Naive thymus-derived CD8-positive, alpha-beta T cell (primary cell): Measurements from ENCODE around the gene DDA1. TPM values are rescaled to one million over a fixed set of nuclear protein-coding genes. Genes with fewer than 3 reads are reported as not detected.
"Not testable (repeated sequence)": the region's sequence is repeated elsewhere in the genome, so short reads cannot be mapped to it uniquely, and the experiment has no call there.

ENCODE experiments used
- ATAC-seq, 2 donors: fragments of 150-1000 bp; cut with Tn5 transposase in 1 of 2; sonication (Bioruptor Pico), chemical (Tn5 transposase) in 1 of 2; 1 replicate in 1 of 2; 2 replicates in 1 of 2; pipeline ENCODE4 v1.10.0; 2021; ENCODE audit warnings: mild to moderate bottlenecking in 2 of 2, moderate library complexity in 2 of 2
- POLR2A ChIA-PET: fragments of 350-600 bp; sonication (Branson Sonifier 250); formaldehyde crosslinking; loops from one replicate; lab custom pipeline; 2021; ENCODE audit warnings: antibody characterized with exemption; lab: Charles Lee
- DNase-seq, 10 donors: peaks; one replicate each; pipeline versions ENCODE4 v3.0.0 to v3.0.0-alpha.2; 2020 to 2022
- H3K27ac Mint-ChIP-seq, 10 donors: one replicate each; pipeline ENCODE4 v1.8.0; 2020 to 2022; ENCODE audit warnings: mild to moderate bottlenecking in 10 of 10, mixed read lengths in 10 of 10, moderate library complexity in 4 of 10, inconsistent platforms in 1 of 10
- H3K27me3 Mint-ChIP-seq, 5 donors: one replicate each; pipeline ENCODE4 v1.8.0; 2021 to 2022; ENCODE audit warnings: mixed read lengths in 5 of 5
- H3K36me3 Mint-ChIP-seq, 3 donors: one replicate each; pipeline ENCODE4 v1.8.0; 2020 to 2022; ENCODE audit warnings: mixed read lengths in 3 of 3, mild to moderate bottlenecking in 2 of 3, inconsistent platforms in 1 of 3
- H3K4me1 Mint-ChIP-seq, 4 donors: one replicate each; pipeline ENCODE4 v1.8.0; 2021 to 2022; ENCODE audit warnings: mixed read lengths in 4 of 4
- H3K4me3 Mint-ChIP-seq, 10 donors: one replicate each; pipeline ENCODE4 v1.8.0; 2020 to 2022; ENCODE audit warnings: mild to moderate bottlenecking in 10 of 10, mixed read lengths in 10 of 10, moderate library complexity in 6 of 10, inconsistent platforms in 1 of 10
- H3K9me3 Mint-ChIP-seq, 9 donors: one replicate each; pipeline ENCODE4 v1.8.0; 2020 to 2022; ENCODE audit warnings: mixed read lengths in 9 of 9, mild to moderate bottlenecking in 3 of 9, inconsistent platforms in 1 of 9, moderate library complexity in 1 of 9
- polyA plus RNA-seq, 3 donors: library from polyadenylated mRNA; unstranded; fragments of 300-500 nt; fragmentation: Illumina TruSeq; gene quantifications; one replicate each; pipeline ENCODE4 v1.2.3, GENCODE V29; 2021
- total RNA-seq, 8 experiments: library from RNA in 2 of 8; stranded (reverse) in 2 of 8; gene quantifications; one replicate each; pipeline ENCODE4 v1.2.3 and lab custom pipeline; 2021 to 2026

The DDA1 gene
- total and polyA plus RNA-seq, 5 experiments from 2014 or later = 23.7 to 32.6 (median 31.2) TPM

DNA sequence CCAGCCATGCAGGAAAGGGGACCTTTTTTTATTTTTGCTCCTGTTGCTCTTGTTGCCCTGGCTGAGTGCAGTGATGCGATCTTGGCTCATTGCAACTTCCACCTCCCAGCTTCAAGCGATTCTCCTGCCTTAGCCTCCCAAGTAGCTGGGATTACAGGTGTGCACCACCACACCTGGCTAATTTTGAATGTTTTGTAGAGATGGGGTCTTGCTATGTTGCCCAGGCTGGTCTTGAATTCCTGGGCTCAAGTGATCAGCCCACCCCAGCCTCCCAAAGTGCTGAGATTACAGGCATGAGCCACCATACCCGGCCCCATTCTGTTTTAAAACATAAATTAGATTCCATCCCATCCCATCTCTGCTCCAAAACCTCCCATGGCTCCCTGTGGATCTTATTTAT, 34.5 kb upstream of the DDA1 start:
- peaks cover 0 to 71% (median 21%) of the 10 kb centered on the region in 3 donors for H3K36me3 Mint-ChIP-seq
- H3K4me1 Mint-ChIP-seq, DNase-seq, H3K27me3 Mint-ChIP-seq, H3K4me3 Mint-ChIP-seq, H3K9me3 Mint-ChIP-seq, ATAC-seq, POLR2A ChIA-PET: not testable (repeated sequence)
- H3K27ac Mint-ChIP-seq = peak overlapping the region in 1 of 10 donors; percentile 13

DNA sequence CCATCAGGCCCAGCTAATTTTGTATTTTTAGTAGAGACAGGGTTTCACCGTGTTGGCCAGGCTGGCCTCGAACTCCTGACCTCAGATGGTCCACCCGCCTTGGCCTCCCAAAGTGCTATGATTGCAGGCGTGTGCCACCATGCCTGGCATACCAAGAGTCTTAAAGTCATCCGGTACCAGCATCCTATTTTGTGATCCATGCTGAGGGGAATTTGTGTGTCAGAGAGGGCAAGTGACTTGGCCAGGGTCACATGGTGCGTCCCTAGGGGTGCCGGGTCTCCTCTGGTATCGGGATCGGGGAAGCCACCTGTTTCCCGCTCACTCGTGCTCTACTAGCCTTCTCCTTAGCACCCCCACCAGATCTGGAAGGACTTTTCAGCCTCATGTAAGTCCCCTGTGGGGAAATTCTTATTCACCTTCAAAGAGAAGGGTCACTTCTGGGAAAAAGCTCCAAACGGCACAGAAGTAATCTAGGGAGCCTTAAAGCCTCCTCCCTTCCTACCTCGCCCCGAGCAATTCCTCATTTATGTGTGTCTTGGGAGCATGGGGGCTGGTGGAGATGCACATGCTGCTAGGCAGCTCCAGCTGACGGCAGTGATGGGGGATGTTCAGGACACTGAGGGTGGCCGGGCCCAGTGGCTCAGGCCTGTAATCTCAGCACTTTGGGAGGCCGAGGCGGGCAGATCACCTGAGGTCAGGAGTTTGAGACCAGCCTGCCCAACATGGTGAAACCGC, 33.8 kb upstream of the DDA1 start:
- H3K27me3 Mint-ChIP-seq = no peaks in the 10 kb centered on the region
- ATAC-seq (no peak), DNase-seq (no peak)
- H3K4me3 Mint-ChIP-seq = no peak overlapping the region
- no peaks in the 10 kb centered on the region for H3K9me3 Mint-ChIP-seq
- peaks cover 0 to 64% (median 21%) of the 10 kb centered on the region in 3 donors for H3K36me3 Mint-ChIP-seq
- POLR2A ChIA-PET = no interaction called here
- H3K27ac Mint-ChIP-seq = no peak overlapping the region
- H3K4me1 Mint-ChIP-seq = peaks cover 0 to 7% (median 1%) of the 10 kb centered on the region in 4 donors

DNA sequence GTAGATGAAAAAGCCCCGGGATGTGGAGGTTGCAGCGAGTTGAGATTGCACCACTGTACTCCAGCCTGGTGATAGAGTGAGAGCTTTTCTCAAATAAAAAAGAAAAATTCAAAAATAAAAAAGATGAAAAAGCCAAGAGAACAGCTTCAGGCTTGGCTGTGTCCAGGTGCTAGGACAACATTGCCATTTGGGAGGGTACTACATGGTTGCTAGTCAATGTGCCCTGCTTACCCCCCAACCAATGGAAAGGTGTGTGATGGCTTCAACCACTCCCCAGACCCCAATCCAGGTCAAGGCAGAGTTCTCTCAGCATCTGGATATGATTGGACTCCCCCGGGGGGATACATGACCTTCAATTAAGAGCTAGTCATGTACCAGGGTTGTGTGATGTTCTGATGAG, 29.9 kb upstream of the DDA1 start:
- Mint-ChIP-seq H3K27ac (no peak overlapping the region), H3K4me3 (peak overlapping the region in 2 of 10 donors; percentile 10 to 13), H3K36me3 (peaks cover 0 to 34% (median 10%) of the 10 kb centered on the region in 3 donors), H3K4me1 (peaks cover 5 to 13% (median 6%) of the 10 kb centered on the region in 4 donors), H3K27me3 (no peaks in the 10 kb centered on the region), H3K9me3 (no peaks in the 10 kb centered on the region)
- no peak for DNase-seq
- no peak for ATAC-seq
- POLR2A ChIA-PET = interaction anchor here (1.3 to 3.9 kb wide), 2 partner anchors 12 to 13 kb away, joined by 6 to 20 read pairs; partner anchors contain the start of gene BABAM1

DNA sequence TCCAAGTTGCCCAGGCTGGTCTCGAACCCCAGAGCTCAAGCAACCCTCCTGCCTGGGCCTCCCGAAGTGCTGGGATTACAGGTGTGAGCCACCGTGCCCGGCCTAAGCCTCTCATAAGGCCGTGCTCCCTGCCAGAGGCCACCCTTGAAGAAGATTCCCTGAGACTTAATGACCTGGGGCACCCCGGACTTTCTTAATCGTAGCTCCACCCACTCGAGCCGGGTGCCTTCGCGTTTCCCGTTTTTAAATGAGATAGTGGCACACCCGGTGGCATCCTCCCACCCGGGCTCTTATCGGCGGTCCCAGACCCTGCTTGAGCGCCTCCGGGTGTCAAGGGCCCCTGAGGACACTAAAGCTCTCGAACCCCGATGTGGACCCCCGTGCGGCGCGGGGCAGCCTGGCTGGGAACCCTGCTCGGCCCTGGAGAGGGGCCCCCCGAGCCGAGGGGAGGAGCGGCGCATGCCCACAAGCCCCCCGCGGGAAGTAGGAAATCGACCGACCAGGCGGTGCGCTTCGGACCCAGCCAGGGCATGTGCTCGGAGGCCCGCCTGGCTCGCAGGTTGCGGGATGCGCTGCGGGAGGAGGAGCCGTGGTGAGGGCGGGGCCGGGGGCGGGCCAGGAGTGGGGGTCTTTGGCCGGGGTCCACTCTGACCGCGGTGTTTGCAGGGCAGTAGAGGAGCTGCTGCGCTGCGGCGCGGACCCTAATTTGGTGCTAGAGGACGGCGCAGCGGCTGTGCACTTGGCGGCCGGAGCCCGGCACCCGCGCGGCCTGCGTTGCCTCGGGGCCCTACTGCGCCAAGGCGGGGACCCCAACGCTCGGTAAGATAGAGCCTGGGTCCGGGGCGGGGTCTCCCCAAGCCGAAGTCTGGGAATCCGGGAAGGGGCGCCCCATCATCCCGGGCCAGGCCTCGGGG, 27.7 kb upstream of the DDA1 start, which contains the start of gene ANKLE1:
Gene ANKLE1, plus strand, starts transcription at position 511 of the 914 bp plus-strand sequence. Its CDS starts 20 bp downstream, at position 531.
- Mint-ChIP-seq H3K4me3 (peak within 1 kb of the TSS; percentile 76 to 91 (median 83)), H3K27me3 (no peaks in the 10 kb centered on the region), H3K36me3 (peaks cover 0 to 16% (median 3%) of the 10 kb centered on the region in 3 donors), H3K27ac (peak within 1 kb of the TSS in 3 of 10 donors; percentile 14 to 56 (median 33)), H3K9me3 (no peaks in the 10 kb centered on the region), H3K4me1 (peaks cover 5 to 10% (median 6%) of the 10 kb centered on the region in 4 donors)
- DNase-seq (peak in 4 of 10 donors; percentile 22 to 41 (median 32)), ATAC-seq (peak; percentile 36 to 50)
- POLR2A ChIA-PET = interaction anchor here (0.6 to 3.9 kb wide), 11 partner anchors 11 to 173 kb away, joined by 3 to 20 read pairs (median 4); partner anchors contain the start of genes BABAM1, OCEL1 and USHBP1

DNA sequence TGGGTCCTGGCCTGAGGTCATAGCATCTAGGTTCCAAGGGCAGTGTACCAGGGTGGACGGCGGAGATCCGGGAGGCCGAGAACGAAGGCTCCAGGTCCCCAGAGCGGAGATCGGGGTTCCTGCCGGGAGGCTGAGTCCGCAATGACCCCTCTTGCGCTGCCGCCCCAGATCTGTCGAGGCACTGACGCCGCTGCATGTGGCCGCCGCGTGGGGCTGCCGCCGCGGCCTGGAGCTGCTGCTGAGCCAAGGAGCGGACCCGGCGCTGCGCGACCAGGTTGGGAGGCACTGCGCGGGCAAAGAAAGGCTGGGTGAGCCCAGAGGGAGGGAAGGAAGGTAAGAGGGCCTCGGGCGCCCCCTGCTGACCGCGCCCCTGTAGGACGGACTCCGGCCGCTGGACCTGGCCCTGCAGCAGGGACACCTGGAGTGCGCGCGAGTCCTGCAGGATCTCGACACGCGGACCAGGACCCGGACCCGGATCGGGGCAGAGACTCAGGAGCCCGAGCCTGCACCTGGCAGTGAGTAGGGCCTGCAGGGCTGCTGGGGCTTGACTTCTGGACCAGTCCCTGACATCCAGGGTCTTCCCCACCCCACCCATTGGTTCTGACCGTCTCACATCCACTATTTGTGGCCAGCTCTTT, 26.8 kb upstream of the DDA1 start:
- Mint-ChIP-seq H3K27ac (no peak overlapping the region), H3K4me3 (peak overlapping the region; percentile 76 to 91 (median 83)), H3K36me3 (peaks cover 0 to 7% (median under 1%) of the 10 kb centered on the region in 3 donors), H3K9me3 (no peaks in the 10 kb centered on the region), H3K4me1 (peaks cover 4 to 9% (median 6%) of the 10 kb centered on the region in 4 donors), H3K27me3 (peaks cover 0 to 2% (median 0%) of the 10 kb centered on the region in 5 donors)
- ATAC-seq (peak; percentile 91 to 94), DNase-seq (peak; percentile 63 to 89 (median 78))
- POLR2A ChIA-PET = interaction anchor here (1.5 to 3.9 kb wide), 3 partner anchors 10 to 22 kb away, joined by 4 to 20 read pairs (median 5); partner anchors contain the start of gene BABAM1

DNA sequence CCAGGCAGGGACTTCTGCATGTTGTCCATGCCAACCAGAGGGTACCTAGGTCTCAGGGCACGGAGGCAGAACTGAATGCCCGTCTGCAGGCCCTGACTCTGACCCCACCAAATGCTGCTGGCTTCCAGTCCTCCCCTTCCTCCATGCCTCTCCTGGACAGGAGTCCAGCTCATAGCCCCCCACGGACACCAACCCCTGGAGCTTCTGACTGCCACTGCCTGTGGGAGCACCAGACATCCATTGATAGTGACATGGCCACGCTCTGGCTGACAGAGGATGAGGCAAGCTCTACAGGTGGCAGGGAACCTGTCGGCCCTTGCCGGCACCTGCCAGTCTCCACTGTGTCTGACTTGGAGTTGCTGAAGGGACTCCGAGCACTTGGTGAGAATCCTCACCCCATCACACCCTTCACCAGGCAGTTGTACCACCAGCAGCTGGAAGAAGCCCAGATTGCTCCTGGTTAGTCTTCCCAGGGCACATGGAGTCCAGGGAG, 25.8 kb upstream of the DDA1 start:
- no peak for ATAC-seq
- no peaks in the 10 kb centered on the region for H3K9me3 Mint-ChIP-seq
- POLR2A ChIA-PET = interaction anchor here (0.6 kb wide), 1 partner anchor 79 kb away, joined by 4 read pairs; no protein-coding TSS in a partner anchor

DNA sequence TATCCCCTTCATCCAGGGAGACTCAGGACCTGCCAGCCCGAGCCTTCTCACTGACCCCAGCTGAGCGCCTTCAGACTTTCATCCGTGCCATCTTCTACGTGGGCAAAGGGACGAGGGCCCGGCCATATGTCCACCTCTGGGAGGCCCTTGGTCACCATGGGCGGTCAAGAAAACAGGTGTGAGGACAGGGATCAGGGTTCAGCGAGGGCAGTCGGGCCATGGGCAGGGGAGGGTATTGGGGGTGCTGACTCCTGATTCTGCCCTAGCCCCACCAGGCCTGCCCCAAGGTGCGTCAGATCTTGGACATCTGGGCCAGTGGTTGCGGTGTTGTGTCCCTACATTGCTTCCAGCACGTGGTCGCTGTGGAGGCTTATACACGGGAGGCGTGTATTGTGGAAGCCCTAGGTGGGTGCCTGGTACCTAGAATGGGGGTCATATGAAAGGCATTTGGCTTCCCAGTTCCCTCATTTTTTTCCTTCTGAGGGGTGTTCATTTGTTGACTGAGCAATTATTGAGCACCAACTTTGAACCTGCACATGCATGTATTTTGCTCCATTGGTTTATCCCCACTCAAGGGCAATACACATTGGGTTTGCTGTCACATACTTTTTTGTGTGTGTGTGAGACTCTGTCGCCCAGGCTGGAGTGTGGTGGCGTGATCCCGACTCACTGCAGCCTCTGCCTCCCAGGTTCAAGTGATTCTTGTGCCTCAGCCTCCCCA, 23.8 kb upstream of the DDA1 start:
- Mint-ChIP-seq H3K4me1 (peaks cover 4 to 11% (median 6%) of the 10 kb centered on the region in 4 donors), H3K4me3 (peak overlapping the region in 1 of 10 donors; percentile 60), H3K9me3 (no peaks in the 10 kb centered on the region), H3K36me3 (no peaks in the 10 kb centered on the region), H3K27ac (no peak overlapping the region), H3K27me3 (peaks cover 0 to 2% (median 1%) of the 10 kb centered on the region in 5 donors)
- POLR2A ChIA-PET = interaction anchor here (0.5 kb wide), 1 partner anchor 20 kb away, joined by 10 read pairs; no protein-coding TSS in a partner anchor
- DNase-seq (no peak), ATAC-seq (no peak)

More for the DNA sequence above, 25.8 kb upstream of the DDA1 start:
- Mint-ChIP-seq H3K27ac (peak overlapping the region in 2 of 10 donors; percentile 20 to 43), H3K4me1 (peaks cover 4 to 9% (median 6%) of the 10 kb centered on the region in 4 donors), H3K4me3 (peak overlapping the region in 7 of 10 donors; percentile 28 to 81 (median 59)), H3K36me3 (peaks cover 0 to 3% (median 0%) of the 10 kb centered on the region in 3 donors), H3K27me3 (peaks cover 0 to 2% (median 1%) of the 10 kb centered on the region in 5 donors)
- no peak for DNase-seq

DNA sequence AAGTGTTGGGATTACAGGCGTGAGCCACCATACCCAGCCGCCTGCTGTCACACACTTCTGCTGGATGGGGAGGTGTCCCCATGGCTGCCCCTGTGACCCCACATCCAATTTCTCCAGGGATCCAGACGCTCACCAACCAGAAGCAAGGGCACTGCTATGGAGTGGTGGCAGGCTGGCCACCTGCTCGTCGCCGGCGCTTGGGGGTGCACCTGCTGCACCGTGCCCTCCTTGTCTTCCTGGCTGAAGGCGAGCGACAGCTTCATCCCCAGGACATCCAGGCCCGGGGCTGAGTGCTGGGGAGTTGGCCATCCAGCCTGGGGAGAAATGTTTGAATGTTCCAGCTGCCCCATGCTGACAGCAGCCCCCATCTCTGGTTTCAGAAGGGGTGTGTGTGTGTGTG, 23.1 kb upstream of the DDA1 start:
- H3K9me3 Mint-ChIP-seq = no peaks in the 10 kb centered on the region
- no peak overlapping the region for H3K4me3 Mint-ChIP-seq
- no peak overlapping the region for H3K27ac Mint-ChIP-seq
- H3K4me1 Mint-ChIP-seq = peaks cover 4 to 10% (median 6%) of the 10 kb centered on the region in 4 donors
- no peaks in the 10 kb centered on the region for H3K36me3 Mint-ChIP-seq
- POLR2A ChIA-PET = no interaction called here
- no peak for ATAC-seq
- peaks cover 0 to 2% (median 1%) of the 10 kb centered on the region in 5 donors for H3K27me3 Mint-ChIP-seq
- no peak for DNase-seq

DNA sequence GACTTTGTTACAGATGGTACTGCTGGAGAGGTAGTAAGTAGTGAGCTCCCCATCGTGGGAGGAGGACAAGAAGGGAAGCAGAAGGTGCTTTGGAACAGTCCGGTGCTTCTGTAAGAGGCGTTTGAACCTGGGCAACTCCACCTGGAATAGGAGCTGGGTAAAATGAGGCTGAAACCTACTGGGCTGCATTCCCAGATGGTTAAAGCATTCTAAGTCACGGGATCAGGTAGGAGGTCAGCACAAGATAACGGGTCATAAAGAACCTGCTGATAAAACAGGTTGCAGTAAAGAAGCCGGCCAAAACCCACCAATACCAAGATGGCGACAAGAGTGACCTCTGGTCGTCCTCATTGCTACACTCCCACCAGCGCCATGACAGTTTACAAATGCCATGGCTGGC, 22.6 kb upstream of the DDA1 start:
- no peak for DNase-seq
- Mint-ChIP-seq H3K36me3 (no peaks in the 10 kb centered on the region), H3K4me1 (peaks cover 2 to 8% (median 5%) of the 10 kb centered on the region in 4 donors), H3K27me3 (peaks cover 0 to 2% (median 1%) of the 10 kb centered on the region in 5 donors), H3K27ac (peak overlapping the region in 1 of 10 donors; percentile 73), H3K4me3 (no peak overlapping the region), H3K9me3 (no peaks in the 10 kb centered on the region)
- POLR2A ChIA-PET = no interaction called here
- ATAC-seq = no peak

DNA sequence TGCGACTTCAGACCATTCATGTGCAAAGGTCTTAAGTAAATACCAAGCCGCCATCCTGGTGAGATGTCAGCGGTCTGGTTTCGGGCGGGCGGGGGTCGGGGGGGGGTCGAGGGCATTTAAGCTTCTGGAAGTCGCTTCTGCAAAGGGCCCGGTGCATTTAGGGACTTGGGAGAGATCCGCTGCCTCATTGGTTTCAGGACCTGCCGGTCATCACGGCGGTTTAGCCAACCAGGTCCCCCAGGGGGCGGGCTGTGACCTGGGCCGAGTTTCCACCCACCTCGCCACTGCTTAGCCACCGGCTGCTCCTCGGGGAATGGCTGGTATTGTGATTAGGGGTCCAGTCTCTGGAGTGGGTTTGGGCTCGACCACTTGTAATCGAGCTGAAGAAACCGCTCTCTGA, 19.9 kb upstream of the DDA1 start:
- H3K4me1 Mint-ChIP-seq = peaks cover 0 to 9% (median 5%) of the 10 kb centered on the region in 4 donors
- POLR2A ChIA-PET = interaction anchor here (0.6 to 0.7 kb wide), 2 partner anchors 31 to 223 kb away, joined by 3 read pairs; no protein-coding TSS in a partner anchor
- H3K36me3 Mint-ChIP-seq = no peaks in the 10 kb centered on the region
- no peak for ATAC-seq
- no peaks in the 10 kb centered on the region for H3K9me3 Mint-ChIP-seq
- peaks cover 0 to 2% (median 1%) of the 10 kb centered on the region in 5 donors for H3K27me3 Mint-ChIP-seq
- no peak overlapping the region for H3K4me3 Mint-ChIP-seq
- peak in 3 of 10 donors; percentile 17 to 54 (median 31) for DNase-seq
- no peak overlapping the region for H3K27ac Mint-ChIP-seq
